ENCODE data around the gene CSF2. TPM values are rescaled to one million over a fixed set of nuclear protein-coding genes. Genes with fewer than 3 reads are reported as not detected.
A peak's percentile ranks its signal among the peaks of the same experiment; 100 is the strongest.

CSF2 gene
- total RNA-seq, 3 donors from 2014 or later (not counting 1 experiment from before 2014, with no cell fraction given), result 0.65 to 1.2 (median 0.82) TPM

- intact Hi-C loops (cut with micrococcal nuclease), result loop anchor here (5.0 kb wide), 2 partner anchors 50 to 125 kb away; no protein-coding TSS in a partner anchor
- ATAC-seq (no peak), DNase-seq (no peak)
- no peaks in the 10 kb centered on the region for H3K27me3 ChIP-seq (ENCODE audit: control insufficient read depth, insufficient read depth, low read length)
- peak overlapping the region in 1 of 2 donors; percentile 59 for H3K27ac Mint-ChIP-seq
- H3K27ac ChIP-seq (ENCODE audit: low read length), result no peak overlapping the region
- no peaks in the 10 kb centered on the region for H3K36me3 ChIP-seq (ENCODE audit: control insufficient read depth, insufficient read depth, low read length)
- WGBS (ENCODE audit: insufficient coverage), result 94% methylated on average over 11 of the region's 11 CpGs
- no peaks in the 10 kb centered on the region for H3K9me3 ChIP-seq (ENCODE audit: control insufficient read depth, insufficient read depth, low read length)
- H3K9me3 Mint-ChIP-seq, result no peaks in the 10 kb centered on the region
- no peak overlapping the region for H3K4me3 Mint-ChIP-seq
- H3K36me3 Mint-ChIP-seq, result no peaks in the 10 kb centered on the region
- peaks cover 0 to 3% of the 10 kb centered on the region in 2 donors for H3K27me3 Mint-ChIP-seq (ENCODE audit: low read depth in 2 of 2)
- TF ChIP-seq CTCF (IDR thresholded peaks at IDR 0.05), result no peak
- H3K4me1 ChIP-seq (ENCODE audit: control insufficient read depth, insufficient read depth, low read length), result peaks cover 50% of the 10 kb centered on the region
- peaks cover 13 to 52% of the 10 kb centered on the region in 2 donors for H3K4me1 Mint-ChIP-seq
- H3K4me3 ChIP-seq (ENCODE audit: low read length), result no peak overlapping the region
Observed at GRCh38 chr5:132067451-132067850, 6.1 kb upstream of the CSF2 start.

- 94% methylated on average over 12 of the region's 13 CpGs for WGBS (ENCODE audit: insufficient coverage)
- Histone ChIP-seq H3K4me3 (ENCODE audit: low read length) (no peak overlapping the region), H3K4me1 (ENCODE audit: control insufficient read depth, insufficient read depth, low read length) (peaks cover 55% of the 10 kb centered on the region), H3K27ac (ENCODE audit: low read length) (no peak overlapping the region), H3K36me3 (ENCODE audit: control insufficient read depth, insufficient read depth, low read length) (no peaks in the 10 kb centered on the region), H3K9me3 (ENCODE audit: control insufficient read depth, insufficient read depth, low read length) (no peaks in the 10 kb centered on the region), H3K27me3 (ENCODE audit: control insufficient read depth, insufficient read depth, low read length) (no peaks in the 10 kb centered on the region)
- TF ChIP-seq CTCF (IDR thresholded peaks at IDR 0.05), result no peak
- DNase-seq, result no peak
- no peaks in the 10 kb centered on the region for H3K36me3 Mint-ChIP-seq
- H3K9me3 Mint-ChIP-seq, result no peaks in the 10 kb centered on the region
- ATAC-seq, result no peak
- H3K4me1 Mint-ChIP-seq, result peaks cover 13 to 60% of the 10 kb centered on the region in 2 donors
- intact Hi-C loops (cut with micrococcal nuclease), result loop anchor here (5.0 kb wide), 2 partner anchors 49 to 124 kb away; no protein-coding TSS in a partner anchor
- peaks cover 0 to 3% of the 10 kb centered on the region in 2 donors for H3K27me3 Mint-ChIP-seq (ENCODE audit: low read depth in 2 of 2)
- no peak overlapping the region for H3K27ac Mint-ChIP-seq
- no peak overlapping the region for H3K4me3 Mint-ChIP-seq
Observed at GRCh38 chr5:132067941-132068808, 5.4 kb upstream of the CSF2 start.

- no peak overlapping the region for H3K27ac ChIP-seq (ENCODE audit: low read length)
- 73% methylated on average over 10 of the region's 10 CpGs for WGBS (ENCODE audit: insufficient coverage)
Observed at GRCh38 chr5:132069561-132069960, 4.0 kb upstream of the CSF2 start.

More at GRCh38 chr5:132069561-132069960, 4.0 kb upstream of the CSF2 start:
- no peak for TF ChIP-seq CTCF (IDR thresholded peaks at IDR 0.05)
- Mint-ChIP-seq H3K9me3 (no peaks in the 10 kb centered on the region), H3K4me1 (peaks cover 21 to 63% of the 10 kb centered on the region in 2 donors), H3K27ac (no peak overlapping the region), H3K36me3 (no peaks in the 10 kb centered on the region), H3K4me3 (no peak overlapping the region), H3K27me3 (ENCODE audit: low read depth in 2 of 2) (peaks cover 0 to 3% of the 10 kb centered on the region in 2 donors)
- Histone ChIP-seq H3K4me3 (ENCODE audit: low read length) (no peak overlapping the region), H3K27me3 (ENCODE audit: control insufficient read depth, insufficient read depth, low read length) (no peaks in the 10 kb centered on the region), H3K9me3 (ENCODE audit: control insufficient read depth, insufficient read depth, low read length) (no peaks in the 10 kb centered on the region), H3K36me3 (ENCODE audit: control insufficient read depth, insufficient read depth, low read length) (no peaks in the 10 kb centered on the region), H3K4me1 (ENCODE audit: control insufficient read depth, insufficient read depth, low read length) (peaks cover 61% of the 10 kb centered on the region)
- peak in 1 of 3 donors; percentile 28 for ATAC-seq
- DNase-seq, result no peak
- intact Hi-C loops (cut with micrococcal nuclease), result loop anchor here (5.0 kb wide), 2 partner anchors 48 to 123 kb away; no protein-coding TSS in a partner anchor

Measured in natural killer cell (primary cell).